HFFc6 (cell line): ENCODE results near the gene LCN15. TPM values are rescaled to one million over a fixed set of nuclear protein-coding genes. Genes with fewer than 3 reads are reported as not detected.
"Not testable (repeated sequence)": the region's sequence is repeated elsewhere in the genome, so short reads cannot be mapped to it uniquely, and the experiment has no call there.

ENCODE experiments used
- DNase-seq: peaks from one replicate; pipeline ENCODE4 v3.0.0-alpha.2; 2018
- H3K27ac Mint-ChIP-seq: 2 replicates; pipeline ENCODE4 v1.8.0; 2020; ENCODE audit warnings: mild to moderate bottlenecking, mixed read lengths
- H3K27me3 Mint-ChIP-seq: 2 replicates; pipeline ENCODE4 v1.8.0; 2021; ENCODE audit warnings: mild to moderate bottlenecking, moderate library complexity, mixed read lengths; ENCODE audit not compliant: insufficient read depth
- H3K36me3 Mint-ChIP-seq: 2 replicates; pipeline ENCODE4 v1.8.0; 2021; ENCODE audit warnings: low read depth, mixed read lengths
- H3K4me1 Mint-ChIP-seq: 2 replicates; pipeline ENCODE4 v1.8.0; 2020; ENCODE audit warnings: low read depth, mixed read lengths
- H3K4me3 Mint-ChIP-seq: 2 replicates; pipeline ENCODE4 v1.8.0; 2020; ENCODE audit warnings: mild to moderate bottlenecking, moderate library complexity, mixed read lengths
- H3K9me3 Mint-ChIP-seq: 2 replicates; pipeline ENCODE4 v1.8.0; 2020; ENCODE audit warnings: mild to moderate bottlenecking, mixed read lengths
- total RNA-seq, 6 experiments: library from RNA; stranded (reverse); fragmentation: NEBNext Ultra II Directional; extraction: Animal tissue kit (Norgen Biotek cat#: 25700); gene quantifications; 2 replicates in 1 of 6; 3 replicates in 5 of 6; pipeline ENCODE4 v1.2.3, GENCODE V29; 2021
- TF ChIP-seq, protein P1 (sequence below): fragments of 200-600 bp; sonication (generic); IDR thresholded peaks from 2 replicates; pipeline ENCODE4 v1.5.0; 2021; ENCODE audit warnings: antibody characterized with exemption, mild to moderate bottlenecking

LCN15 gene
- total RNA-seq, 6 experiments from 2014 or later, result not detected

- H3K4me1 Mint-ChIP-seq, result peaks cover 25% of the 10 kb centered on the region
- H3K4me3 Mint-ChIP-seq, result no peak overlapping the region
These were observed 22.1 kb upstream of the LCN15 start for GRCh38 chr9:136786451-136786850.

DNA sequence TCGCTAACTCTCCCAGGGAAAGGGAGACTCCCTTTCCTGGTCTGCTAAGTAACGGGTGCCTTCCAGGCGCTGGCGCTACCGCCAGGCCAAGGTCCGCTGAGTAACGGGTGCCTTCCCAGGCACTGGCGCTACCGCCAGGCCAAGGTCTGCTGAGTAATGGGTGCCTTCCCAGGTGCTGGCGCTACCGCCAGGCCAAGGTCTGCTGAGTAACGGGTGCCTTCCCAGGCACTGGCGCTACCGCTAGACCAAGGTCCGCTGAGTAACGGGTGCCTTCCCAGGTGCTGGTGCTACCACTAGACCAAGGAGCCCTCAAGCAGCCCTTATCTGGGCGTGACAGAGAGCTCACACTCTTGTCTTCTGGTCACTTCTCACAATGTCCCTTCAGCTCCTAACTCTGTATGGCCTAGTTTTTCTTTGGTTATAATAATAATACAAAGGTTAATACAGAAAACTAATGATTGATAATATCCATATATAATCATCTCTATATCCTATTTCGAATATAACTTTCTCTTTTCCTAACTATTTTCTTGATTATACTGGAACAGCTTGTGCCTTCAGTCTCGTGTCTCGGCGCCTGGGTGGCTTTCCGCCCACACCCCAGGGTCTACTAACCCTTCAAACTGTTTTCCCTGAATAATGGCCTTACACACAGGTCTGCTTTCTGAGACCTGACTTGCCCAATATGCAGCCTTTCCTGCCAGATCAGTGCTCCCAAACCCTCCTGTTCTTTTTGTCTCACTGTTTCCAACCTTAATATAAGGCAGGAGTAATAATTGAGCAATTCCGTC lies 21.4 kb upstream of the LCN15 start:
- H3K4me3 Mint-ChIP-seq, DNase-seq, H3K27me3 Mint-ChIP-seq, H3K36me3 Mint-ChIP-seq, H3K9me3 Mint-ChIP-seq, H3K27ac Mint-ChIP-seq: not testable (repeated sequence)
- H3K4me1 Mint-ChIP-seq, result peaks cover 25% of the 10 kb centered on the region

More at GRCh38 chr9:136786451-136786850, 22.1 kb upstream of the LCN15 start:
- H3K9me3 Mint-ChIP-seq, result no peaks in the 10 kb centered on the region
- H3K36me3 Mint-ChIP-seq, result no peaks in the 10 kb centered on the region
- no peak overlapping the region for H3K27ac Mint-ChIP-seq
- TF ChIP-seq, protein P1, sequence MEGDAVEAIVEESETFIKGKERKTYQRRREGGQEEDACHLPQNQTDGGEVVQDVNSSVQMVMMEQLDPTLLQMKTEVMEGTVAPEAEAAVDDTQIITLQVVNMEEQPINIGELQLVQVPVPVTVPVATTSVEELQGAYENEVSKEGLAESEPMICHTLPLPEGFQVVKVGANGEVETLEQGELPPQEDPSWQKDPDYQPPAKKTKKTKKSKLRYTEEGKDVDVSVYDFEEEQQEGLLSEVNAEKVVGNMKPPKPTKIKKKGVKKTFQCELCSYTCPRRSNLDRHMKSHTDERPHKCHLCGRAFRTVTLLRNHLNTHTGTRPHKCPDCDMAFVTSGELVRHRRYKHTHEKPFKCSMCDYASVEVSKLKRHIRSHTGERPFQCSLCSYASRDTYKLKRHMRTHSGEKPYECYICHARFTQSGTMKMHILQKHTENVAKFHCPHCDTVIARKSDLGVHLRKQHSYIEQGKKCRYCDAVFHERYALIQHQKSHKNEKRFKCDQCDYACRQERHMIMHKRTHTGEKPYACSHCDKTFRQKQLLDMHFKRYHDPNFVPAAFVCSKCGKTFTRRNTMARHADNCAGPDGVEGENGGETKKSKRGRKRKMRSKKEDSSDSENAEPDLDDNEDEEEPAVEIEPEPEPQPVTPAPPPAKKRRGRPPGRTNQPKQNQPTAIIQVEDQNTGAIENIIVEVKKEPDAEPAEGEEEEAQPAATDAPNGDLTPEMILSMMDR, result no peak
- no peaks in the 10 kb centered on the region; the same call in none of the 2 replicates for H3K27me3 Mint-ChIP-seq
- no peak for DNase-seq

- Mint-ChIP-seq H3K4me1 (peaks cover 19% of the 10 kb centered on the region), H3K27ac (no peak overlapping the region), H3K9me3 (no peaks in the 10 kb centered on the region), H3K4me3 (no peak overlapping the region), H3K36me3 (no peaks in the 10 kb centered on the region), H3K27me3 (peaks cover 7% of the 10 kb centered on the region)
- DNase-seq, result no peak
- TF ChIP-seq, protein P1, result no peak
These were observed 20.7 kb upstream of the LCN15 start for GRCh38 chr9:136784997-136785361.

DNA sequence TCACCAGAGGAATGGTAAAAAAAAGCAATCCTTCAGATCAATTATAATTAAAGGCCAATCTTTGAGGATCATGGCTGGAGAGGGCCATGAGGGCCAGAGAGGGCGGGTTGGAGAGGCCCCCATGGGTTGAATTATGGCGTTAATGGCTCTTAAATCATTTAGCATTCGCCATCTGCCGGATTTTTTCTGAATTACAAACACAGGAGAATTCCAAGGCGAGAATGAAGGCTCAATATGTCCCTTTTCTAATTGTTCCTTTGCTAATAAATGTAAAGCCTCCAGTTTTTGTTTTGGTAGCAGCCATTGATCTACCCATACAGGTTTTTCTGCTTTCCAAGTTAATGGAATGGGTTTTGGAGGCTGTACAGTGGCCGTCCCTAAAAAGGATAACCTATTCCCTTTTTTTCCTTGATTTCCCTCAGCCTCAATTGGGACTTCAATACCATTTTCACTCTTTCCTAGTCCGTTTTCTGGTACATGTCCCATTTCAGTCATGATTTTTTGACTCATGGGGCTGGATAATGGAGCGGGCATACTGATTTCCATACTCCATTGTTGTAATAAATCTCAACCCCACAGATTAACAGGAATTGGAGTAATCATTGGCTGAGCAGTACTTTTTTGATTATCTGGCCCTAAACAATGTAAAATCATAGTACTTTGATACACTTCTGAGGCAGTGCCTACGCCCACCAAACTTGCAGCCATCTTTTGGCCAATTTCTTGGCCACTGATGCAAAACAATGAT lies 20.1 kb upstream of the LCN15 start:
- H3K4me3 Mint-ChIP-seq, result no peak overlapping the region
- no peaks in the 10 kb centered on the region; the same call in 1 of the 2 replicates for H3K36me3 Mint-ChIP-seq
- no peak overlapping the region for H3K27ac Mint-ChIP-seq
- H3K27me3 Mint-ChIP-seq, result peaks cover 12% of the 10 kb centered on the region
- no peaks in the 10 kb centered on the region for H3K9me3 Mint-ChIP-seq
- H3K4me1 Mint-ChIP-seq, result peaks cover 19% of the 10 kb centered on the region
- TF ChIP-seq, protein P1, result peak; percentile 81
- peak; percentile 23 for DNase-seq

DNA sequence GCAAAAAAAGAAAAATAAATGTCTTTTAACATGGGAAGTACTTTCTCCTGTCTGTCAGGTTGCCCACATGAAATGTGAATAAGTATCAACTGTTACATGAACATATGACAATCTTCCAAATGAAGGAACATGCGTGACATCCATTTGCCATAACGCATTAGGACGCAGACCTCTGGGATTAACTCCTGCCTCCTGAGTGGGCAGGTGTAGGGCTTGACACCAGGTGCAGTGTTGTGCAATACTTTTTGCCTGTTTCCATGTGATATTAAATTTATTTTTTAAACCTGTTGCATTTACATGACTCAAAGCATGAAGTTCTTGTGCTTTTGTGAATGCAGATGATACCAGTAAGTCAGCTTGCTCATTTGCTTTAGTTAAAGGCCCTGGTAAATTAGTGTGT lies 18.1 kb upstream of the LCN15 start:
- H3K27me3 Mint-ChIP-seq, result peaks cover 32% of the 10 kb centered on the region
- DNase-seq, result no peak

More for the DNA sequence above, 18.1 kb upstream of the LCN15 start:
- Mint-ChIP-seq H3K4me3 (no peak overlapping the region), H3K36me3 (peaks cover 6% of the 10 kb centered on the region; the same call in 1 of the 2 replicates), H3K9me3 (peaks cover 5% of the 10 kb centered on the region), H3K27ac (no peak overlapping the region), H3K4me1 (peaks cover 2% of the 10 kb centered on the region)
- TF ChIP-seq, protein P1, result no peak
